GM12865 (cell line): Measurements from ENCODE around the gene CH25H.

Experiments used
- DNase-seq: peaks from one replicate; pipeline ENCODE4 v3.0.0; 2010; ENCODE audit warnings: low read depth
- H3K4me3 ChIP-seq: 2 replicates; pipeline ENCODE4 v1.5.1; 2011; ENCODE audit warnings: mild to moderate bottlenecking, low read depth, low read length, control low read depth
- CTCF ChIP-seq: IDR thresholded peaks from 2 replicates; pipeline ENCODE4 v1.5.1; 2011; ENCODE audit warnings: low read length, control low read depth, low read depth, inconsistent platforms; ENCODE audit not compliant: insufficient read depth; ENCODE audit errors: missing control alignments

Gene CH25H

DNA sequence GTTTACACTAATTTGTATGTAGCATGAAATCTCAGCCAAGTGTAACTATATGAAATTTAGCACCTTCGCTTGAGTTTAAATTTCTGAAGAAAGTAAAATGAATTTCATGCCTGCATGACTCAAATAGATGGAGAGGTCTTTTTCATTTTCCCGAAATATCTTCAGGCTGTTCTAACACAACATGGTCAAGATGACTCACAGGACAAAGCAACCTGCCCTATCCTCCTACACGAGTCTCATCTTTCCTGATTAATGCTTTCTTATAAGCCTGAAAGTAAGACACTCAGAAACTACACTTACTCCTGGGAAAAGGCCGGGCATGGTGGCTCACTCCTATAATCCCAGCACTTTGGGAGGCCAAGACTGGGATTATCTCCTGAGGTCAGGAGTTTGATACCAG lies 41.2 kb downstream of the CH25H start:
- no peak for DNase-seq
- TF ChIP-seq CTCF: no peak
- H3K4me3 ChIP-seq: no peak overlapping the region

DNA sequence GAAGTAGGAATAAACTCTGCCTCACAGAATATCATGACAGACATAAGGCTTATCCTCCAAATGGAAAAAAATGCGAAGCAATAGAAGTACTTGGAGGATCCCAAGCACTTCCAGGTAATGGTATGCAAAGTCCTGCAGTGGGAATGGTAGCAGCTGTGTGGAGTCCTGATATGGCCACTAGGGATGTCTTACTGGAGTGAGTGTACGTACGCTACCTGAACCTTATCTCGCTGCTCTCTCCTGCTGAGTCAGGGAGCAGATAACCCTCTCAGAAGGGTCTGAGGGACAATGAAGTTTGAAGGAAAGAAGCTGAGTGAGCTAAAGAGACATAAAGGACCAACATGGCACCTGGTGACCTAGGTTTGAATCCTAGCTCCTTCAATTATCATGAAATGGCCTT lies 42.2 kb downstream of the CH25H start:
- no peak for DNase-seq
- TF ChIP-seq CTCF: no peak
- no peak overlapping the region for H3K4me3 ChIP-seq

- peak overlapping the region; percentile 3; the same call in 1 of the 2 replicates for H3K4me3 ChIP-seq
- peak; percentile 17 for DNase-seq
- TF ChIP-seq CTCF: no peak
Measured at GRCh38 chr10:89164080-89164479, 43.0 kb downstream of the CH25H start.

- DNase-seq: peak; percentile 93
- peak overlapping the region; percentile 3; the same call in 1 of the 2 replicates for H3K4me3 ChIP-seq
- TF ChIP-seq CTCF: no peak
Measured at GRCh38 chr10:89163265-89163995, 43.7 kb downstream of the CH25H start.

GRCh38 chr10:89162596-89162995 lies 44.5 kb downstream of the CH25H start:
- no peak overlapping the region for H3K4me3 ChIP-seq
- no peak for TF ChIP-seq CTCF
- no peak for DNase-seq

GRCh38 chr10:89160339-89160738 lies 46.8 kb downstream of the CH25H start:
- DNase-seq: no peak
- H3K4me3 ChIP-seq: no peak overlapping the region
- no peak for TF ChIP-seq CTCF

- TF ChIP-seq CTCF: no peak
- no peak for DNase-seq
- no peak overlapping the region for H3K4me3 ChIP-seq
Measured at GRCh38 chr10:89159761-89160160, 47.4 kb downstream of the CH25H start.
